OCI-LY1 (cell line): ENCODE data around the gene PALS2.

Experiments
- H2AFZ ChIP-seq: fragments of 200-600 bp; sonication (generic), shearing (Covaris generic); 2 replicates; pipeline ENCODE4 v1.6.0; 2014; ENCODE audit warnings: antibody characterized with exemption, mild to moderate bottlenecking, low read length
- H3F3A ChIP-seq: fragments of 200-600 bp; sonication (generic), shearing (Covaris generic); 2 replicates; pipeline ENCODE4 v1.6.0; 2014; ENCODE audit warnings: mild to moderate bottlenecking, antibody characterized with exemption, low read length, moderate library complexity; ENCODE audit not compliant: insufficient read depth
- H3K27ac ChIP-seq: fragments of 200-600 bp; sonication (generic); 2 replicates; pipeline ENCODE4 v1.5.1; 2014; ENCODE audit warnings: low read length, mixed run types, mild to moderate bottlenecking, low read depth; ENCODE audit not compliant: poor library complexity, severe bottlenecking
- H3K27me3 ChIP-seq: fragments of 200-600 bp; sonication (generic); 2 replicates; pipeline ENCODE4 v1.6.0; 2014; ENCODE audit warnings: antibody characterized with exemption, mild to moderate bottlenecking, low read length, moderate library complexity; ENCODE audit not compliant: insufficient read depth
- H3K36me3 ChIP-seq: fragments of 200-600 bp; sonication (generic); 2 replicates; pipeline ENCODE4 v1.6.1; 2014; ENCODE audit warnings: mild to moderate bottlenecking, antibody characterized with exemption, low read length, moderate library complexity, mixed read lengths; ENCODE audit not compliant: insufficient read depth
- H3K4me1 ChIP-seq: fragments of 200-600 bp; sonication (generic); 2 replicates; pipeline ENCODE4 v1.5.1; 2014; ENCODE audit warnings: mild to moderate bottlenecking, low read length, moderate library complexity; ENCODE audit not compliant: insufficient read depth, severe bottlenecking
- H3K4me2 ChIP-seq: fragments of 200-600 bp; sonication (generic), shearing (Covaris generic); 2 replicates; pipeline ENCODE4 v1.6.1; 2014; ENCODE audit warnings: low read length
- H3K4me3 ChIP-seq: fragments of 200-600 bp; sonication (generic); 2 replicates; pipeline ENCODE4 v1.5.1; 2014; ENCODE audit warnings: low read length, low read depth, mild to moderate bottlenecking, mixed read lengths; ENCODE audit not compliant: poor library complexity, severe bottlenecking
- H3K79me2 ChIP-seq: fragments of 200-600 bp; shearing (Covaris generic); 2 replicates; pipeline ENCODE4 v1.6.1; 2016; ENCODE audit warnings: mixed run types, low read length, mixed read lengths; ENCODE audit not compliant: insufficient read depth
- H3K9ac ChIP-seq: fragments of 200-600 bp; sonication (generic), shearing (Covaris generic); 2 replicates; pipeline ENCODE4 v1.6.1; 2014; ENCODE audit warnings: mild to moderate bottlenecking, low read length, mixed read lengths
- H3K9me2 ChIP-seq: fragments of 200-600 bp; sonication (generic), shearing (Covaris generic); 2 replicates; pipeline ENCODE4 v1.6.1; 2014; ENCODE audit warnings: low read depth, mild to moderate bottlenecking, low read length, mixed read lengths
- H3K9me3 ChIP-seq: fragments of 200-600 bp; shearing (Covaris generic); 2 replicates; pipeline ENCODE4 v1.6.1; 2014; ENCODE audit warnings: low read length, mixed read lengths
- H4K20me1 ChIP-seq: fragments of 200-600 bp; sonication (generic), shearing (Covaris generic); 2 replicates; pipeline ENCODE4 v1.6.0; 2016; ENCODE audit warnings: mild to moderate bottlenecking, low read length; ENCODE audit not compliant: insufficient read depth
- EZH2 ChIP-seq: fragments of 200-600 bp; sonication (generic), shearing (Covaris generic); IDR thresholded peaks from 2 replicates; pipeline ENCODE4 v1.8.0; 2017; ENCODE audit warnings: borderline replicate concordance, mixed run types, mild to moderate bottlenecking, antibody characterized with exemption, low read length, moderate library complexity, mixed read lengths
- TF ChIP-seq, protein P1 (sequence below): fragments of 200-600 bp; sonication (generic), shearing (Covaris generic); IDR thresholded peaks from 2 replicates; pipeline ENCODE4 v1.5.1; 2017; ENCODE audit warnings: mild to moderate bottlenecking, antibody characterized with exemption, low read length, moderate library complexity, mixed read lengths

PALS2 gene

DNA sequence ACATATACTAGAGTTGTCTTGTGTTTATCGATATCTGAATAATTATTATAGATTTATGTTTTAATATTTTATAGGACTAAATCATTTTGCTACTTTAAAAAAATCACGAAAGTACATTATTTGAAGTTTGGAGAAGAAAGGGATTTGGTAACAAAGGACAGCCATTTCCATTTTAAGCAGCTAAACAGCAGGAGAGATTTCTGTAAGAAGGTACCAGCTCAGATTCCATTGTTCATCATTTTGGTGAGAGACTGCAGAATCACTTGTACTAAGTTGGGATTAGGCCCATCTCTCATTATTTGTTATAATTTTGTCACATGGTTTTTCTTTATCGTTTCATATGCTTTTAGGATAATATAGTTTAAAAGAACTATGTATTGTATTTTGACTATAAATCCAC, 46.7 kb downstream of the PALS2 start:
- Histone ChIP-seq H3K4me3 (no peak overlapping the region), H3K9ac (no peak overlapping the region), H3K27me3 (no peaks in the 10 kb centered on the region), H3K9me2 (no peaks in the 10 kb centered on the region), H3K9me3 (peaks cover 11% of the 10 kb centered on the region; the same call in 1 of the 2 replicates), H4K20me1 (peaks cover 3% of the 10 kb centered on the region; the same call in 1 of the 2 replicates), H3F3A (no peaks in the 10 kb centered on the region), H3K36me3 (no peaks in the 10 kb centered on the region), H3K79me2 (peaks cover 79% of the 10 kb centered on the region), H2AFZ (no peak overlapping the region), H3K27ac (no peak overlapping the region), H3K4me1 (no peaks in the 10 kb centered on the region), H3K4me2 (no peak overlapping the region)
- TF ChIP-seq, protein P1, sequence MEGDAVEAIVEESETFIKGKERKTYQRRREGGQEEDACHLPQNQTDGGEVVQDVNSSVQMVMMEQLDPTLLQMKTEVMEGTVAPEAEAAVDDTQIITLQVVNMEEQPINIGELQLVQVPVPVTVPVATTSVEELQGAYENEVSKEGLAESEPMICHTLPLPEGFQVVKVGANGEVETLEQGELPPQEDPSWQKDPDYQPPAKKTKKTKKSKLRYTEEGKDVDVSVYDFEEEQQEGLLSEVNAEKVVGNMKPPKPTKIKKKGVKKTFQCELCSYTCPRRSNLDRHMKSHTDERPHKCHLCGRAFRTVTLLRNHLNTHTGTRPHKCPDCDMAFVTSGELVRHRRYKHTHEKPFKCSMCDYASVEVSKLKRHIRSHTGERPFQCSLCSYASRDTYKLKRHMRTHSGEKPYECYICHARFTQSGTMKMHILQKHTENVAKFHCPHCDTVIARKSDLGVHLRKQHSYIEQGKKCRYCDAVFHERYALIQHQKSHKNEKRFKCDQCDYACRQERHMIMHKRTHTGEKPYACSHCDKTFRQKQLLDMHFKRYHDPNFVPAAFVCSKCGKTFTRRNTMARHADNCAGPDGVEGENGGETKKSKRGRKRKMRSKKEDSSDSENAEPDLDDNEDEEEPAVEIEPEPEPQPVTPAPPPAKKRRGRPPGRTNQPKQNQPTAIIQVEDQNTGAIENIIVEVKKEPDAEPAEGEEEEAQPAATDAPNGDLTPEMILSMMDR, result no peak
- no peak for TF ChIP-seq EZH2

DNA sequence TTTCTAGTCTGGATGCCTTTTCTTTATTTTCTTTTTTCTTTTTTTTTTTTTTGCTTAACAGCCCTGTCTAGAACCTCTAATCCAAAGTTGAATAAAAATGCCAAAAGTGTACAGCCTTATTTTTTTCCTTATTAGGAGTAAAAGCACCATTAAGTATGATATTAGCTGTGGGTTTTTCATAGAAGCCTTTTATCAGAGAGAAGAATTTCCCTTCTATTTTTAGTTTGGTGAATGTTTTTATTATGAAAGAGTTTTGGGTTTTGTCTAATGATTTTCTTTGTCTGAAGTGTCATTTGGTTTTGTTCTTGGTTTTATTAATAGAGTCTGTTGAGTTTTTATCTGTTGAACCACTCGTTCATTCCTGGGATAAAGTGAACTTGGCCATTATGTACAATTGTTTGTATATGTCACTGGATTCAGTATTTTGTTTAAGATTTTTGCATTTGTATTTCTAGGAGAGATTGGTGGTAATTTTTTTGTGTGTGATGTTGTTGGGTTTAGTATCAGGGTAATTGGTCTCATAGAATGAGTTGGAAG, 49.5 kb downstream of the PALS2 start:
- no peaks in the 10 kb centered on the region for H3K9me2 ChIP-seq
- no peak overlapping the region for H3K4me2 ChIP-seq
- TF ChIP-seq EZH2, result no peak
- TF ChIP-seq, protein P1, result no peak
- no peaks in the 10 kb centered on the region for H3K27me3 ChIP-seq
- H3K79me2 ChIP-seq, result peaks cover 54% of the 10 kb centered on the region
- H3K36me3 ChIP-seq, result peaks cover 17% of the 10 kb centered on the region
- no peak overlapping the region for H3K9ac ChIP-seq
- no peaks in the 10 kb centered on the region for H3K4me1 ChIP-seq
- no peak overlapping the region for H3K27ac ChIP-seq
- no peak overlapping the region for H2AFZ ChIP-seq
- no peaks in the 10 kb centered on the region; the same call in 1 of the 2 replicates for H3K9me3 ChIP-seq
- H3F3A ChIP-seq, result no peaks in the 10 kb centered on the region
- peaks cover 3% of the 10 kb centered on the region; the same call in 1 of the 2 replicates for H4K20me1 ChIP-seq
- H3K4me3 ChIP-seq, result no peak overlapping the region
